Activated CD4-positive, CD25-positive, alpha-beta regulatory T cell treated with anti-CD3 and anti-CD28 coated beads, Interleukin-2, amount 50 U/mL, for 72 hours (primary cell): ENCODE results near the gene C1orf141.
"Not testable (repeated sequence)": the region's sequence is repeated elsewhere in the genome, so short reads cannot be mapped to it uniquely, and the experiment has no call there.

Source experiments
- DNase-seq: peaks from one replicate; pipeline ENCODE4 v3.0.0; 2021

C1orf141 gene

GRCh38 chr1:67134695-67135094 is at the start of gene C1orf141:
TSS of gene C1orf141 (minus strand) at chr1:67134970. CDS start at chr1:67127240, 7,730 bp downstream.
- no peak for DNase-seq

- DNase-seq = no peak
Measured at GRCh38 chr1:67175530-67176087, 40.8 kb upstream of the C1orf141 start.

GRCh38 chr1:67174716-67175284 is 40.0 kb upstream of the C1orf141 start:
- DNase-seq = no peak

GRCh38 chr1:67173988-67174387 is 39.2 kb upstream of the C1orf141 start:
- DNase-seq = no peak

GRCh38 chr1:67171978-67172377 is 37.2 kb upstream of the C1orf141 start:
- no peak for DNase-seq

GRCh38 chr1:67171574-67171955 is 36.8 kb upstream of the C1orf141 start:
- no peak for DNase-seq

- no peak for DNase-seq
Measured at GRCh38 chr1:67170751-67171573, 36.2 kb upstream of the C1orf141 start.

- no peak for DNase-seq
Measured at GRCh38 chr1:67169932-67170331, 35.2 kb upstream of the C1orf141 start.

- no peak for DNase-seq
Measured at GRCh38 chr1:67169496-67169895, 34.7 kb upstream of the C1orf141 start.

- no peak for DNase-seq
Measured at GRCh38 chr1:67166196-67166595, 31.4 kb upstream of the C1orf141 start, which contains the start of gene IL23R. TSS of gene IL23R (plus strand) at chr1:67166454. CDS start at chr1:67168121, 1,667 bp downstream.

- DNase-seq = no peak
Measured at GRCh38 chr1:67165468-67166041, 30.8 kb upstream of the C1orf141 start.

- DNase-seq = no peak
Measured at GRCh38 chr1:67162954-67163353, 28.2 kb upstream of the C1orf141 start.

GRCh38 chr1:67159233-67159632 is 24.5 kb upstream of the C1orf141 start:
- DNase-seq = no peak

- no peak for DNase-seq
Measured at GRCh38 chr1:67158401-67158800, 23.6 kb upstream of the C1orf141 start.

GRCh38 chr1:67150931-67151330 is 16.2 kb upstream of the C1orf141 start:
- no peak for DNase-seq

GRCh38 chr1:67149179-67149770 is 14.5 kb upstream of the C1orf141 start:
- DNase-seq = no peak

GRCh38 chr1:67148516-67149178 is 13.9 kb upstream of the C1orf141 start:
- DNase-seq = no peak

GRCh38 chr1:67147973-67148372 is 13.2 kb upstream of the C1orf141 start:
- DNase-seq = not testable (repeated sequence)

GRCh38 chr1:67146539-67146938 is 11.8 kb upstream of the C1orf141 start:
- no peak for DNase-seq

- DNase-seq = no peak
Measured at GRCh38 chr1:67146101-67146500, 11.3 kb upstream of the C1orf141 start.

- no peak for DNase-seq
Measured at GRCh38 chr1:67144696-67145095, 9.9 kb upstream of the C1orf141 start.

- no peak for DNase-seq
Measured at GRCh38 chr1:67143966-67144365, 9.2 kb upstream of the C1orf141 start.

GRCh38 chr1:67142931-67143330 is 8.2 kb upstream of the C1orf141 start:
- no peak for DNase-seq
